ENCODE results near the gene RALBP1. TPM values are rescaled to one million over a fixed set of nuclear protein-coding genes. Genes with fewer than 3 reads are reported as not detected.
A peak's percentile ranks its signal among the peaks of the same experiment; 100 is the strongest.
"Not testable (repeated sequence)": the region's sequence is repeated elsewhere in the genome, so short reads cannot be mapped to it uniquely, and the experiment has no call there.

RALBP1 gene
- total RNA-seq, 1 experiment from 2014 or later: 40.4 TPM

DNA sequence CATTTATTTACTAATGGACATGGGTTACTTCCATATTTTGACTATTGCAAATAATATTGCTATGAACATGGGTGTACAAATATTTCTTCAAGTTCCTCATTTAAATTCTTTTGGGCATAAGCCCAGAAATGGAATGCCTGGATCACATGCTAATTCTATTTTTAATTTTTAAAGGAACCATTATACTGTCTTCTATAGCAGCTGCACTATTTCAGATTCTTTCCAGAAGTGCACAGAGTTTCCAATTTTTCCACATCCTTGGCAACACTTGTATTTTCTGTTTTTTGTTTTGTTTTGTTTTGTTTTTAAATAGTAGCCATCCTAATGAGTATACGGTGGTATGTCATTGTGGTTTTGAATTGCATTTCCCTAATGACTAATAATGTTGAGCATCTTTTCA, 8.5 kb upstream of the RALBP1 start:
- Histone ChIP-seq H3K9ac (ENCODE audit: low read length) (no peak overlapping the region), H3K9me3 (ENCODE audit: low read length) (peaks cover 12% of the 10 kb centered on the region), H3K79me2 (ENCODE audit: low read length) (no peaks in the 10 kb centered on the region), H3K36me3 (ENCODE audit: insufficient read depth, low read length) (no peaks in the 10 kb centered on the region), H3K4me3 (ENCODE audit: low read length) (no peak overlapping the region), H3K9me2 (replicated peaks; ENCODE audit: insufficient read depth, low read length) (no peaks in the 10 kb centered on the region), H3K27me3 (ENCODE audit: low read length) (0 out of 2 replicates have a peak, but pooled peaks cover 2% of the 10 kb centered on the region), H3K27ac (ENCODE audit: low read length) (no peak overlapping the region), H4K20me1 (ENCODE audit: insufficient read depth, low read depth, low read length) (no peaks in the 10 kb centered on the region), H2AFZ (ENCODE audit: low read length) (no peak overlapping the region), H3K4me1 (ENCODE audit: low read length) (peaks cover 6% of the 10 kb centered on the region), H3K4me2 (ENCODE audit: low read depth, low read length, poor library complexity, severe bottlenecking) (no peak overlapping the region)
- DNase-seq: no peak

DNA sequence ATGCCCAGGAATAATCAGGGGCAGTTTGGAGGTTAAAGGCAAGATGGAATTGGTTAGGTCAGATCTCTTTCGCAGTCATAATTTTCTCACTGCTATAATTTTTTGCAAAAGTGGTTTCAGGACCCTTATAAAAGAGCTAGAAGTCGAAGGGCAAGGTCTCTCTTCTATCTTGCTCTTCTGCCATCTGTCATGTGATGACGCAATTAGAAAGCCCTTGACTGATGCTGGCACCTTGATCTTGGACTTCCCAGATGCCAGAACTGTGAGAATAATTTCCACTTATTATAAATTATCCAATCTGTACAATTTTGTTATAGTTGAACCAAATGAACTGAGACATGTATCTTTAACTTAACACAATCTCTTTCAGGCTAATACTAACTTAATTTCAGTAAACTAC, 6.3 kb upstream of the RALBP1 start:
- Histone ChIP-seq H3K4me2 (ENCODE audit: low read depth, low read length, poor library complexity, severe bottlenecking) (no peak overlapping the region), H4K20me1 (ENCODE audit: insufficient read depth, low read depth, low read length) (no peaks in the 10 kb centered on the region), H3K27me3 (ENCODE audit: low read length) (0 out of 2 replicates have a peak, but pooled peaks cover 2% of the 10 kb centered on the region), H3K27ac (ENCODE audit: low read length) (no peak overlapping the region), H2AFZ (ENCODE audit: low read length) (no peak overlapping the region), H3K4me3 (ENCODE audit: low read length) (no peak overlapping the region), H3K4me1 (ENCODE audit: low read length) (no peaks in the 10 kb centered on the region), H3K79me2 (ENCODE audit: low read length) (no peaks in the 10 kb centered on the region), H3K9me2 (replicated peaks; ENCODE audit: insufficient read depth, low read length) (no peaks in the 10 kb centered on the region), H3K9me3 (ENCODE audit: low read length) (peaks cover 13% of the 10 kb centered on the region), H3K9ac (ENCODE audit: low read length) (no peak overlapping the region), H3K36me3 (ENCODE audit: insufficient read depth, low read length) (0 out of 2 replicates have a peak, but pooled peaks cover 1% of the 10 kb centered on the region)
- no peak for DNase-seq

DNA sequence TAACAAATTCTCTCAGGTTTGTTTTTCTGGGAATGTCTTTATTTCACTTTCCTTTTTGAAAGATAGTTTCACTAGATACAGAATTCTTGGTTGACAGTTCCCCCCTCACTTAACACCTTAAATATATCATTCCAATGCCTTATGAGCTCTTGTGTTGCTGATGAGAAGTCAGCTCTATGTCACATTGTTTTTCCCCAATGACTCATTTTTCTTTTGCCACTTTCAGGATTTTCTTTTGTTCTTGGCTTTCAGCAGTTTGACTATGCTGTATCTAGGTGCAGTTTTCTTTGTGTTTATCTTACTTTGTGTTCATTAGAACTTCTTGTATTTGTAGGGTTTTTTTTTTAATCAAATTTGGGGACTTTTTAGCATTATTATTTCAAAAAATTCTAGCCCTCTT, 5.6 kb upstream of the RALBP1 start:
- H4K20me1 ChIP-seq (ENCODE audit: insufficient read depth, low read depth, low read length): no peaks in the 10 kb centered on the region
- H3K4me3 ChIP-seq (ENCODE audit: low read length): no peak overlapping the region
- no peak overlapping the region for H3K4me2 ChIP-seq (ENCODE audit: low read depth, low read length, poor library complexity, severe bottlenecking)
- peaks cover 16% of the 10 kb centered on the region for H3K9me3 ChIP-seq (ENCODE audit: low read length)
- no peak overlapping the region for H2AFZ ChIP-seq (ENCODE audit: low read length)
- H3K27ac ChIP-seq (ENCODE audit: low read length): no peak overlapping the region
- H3K9ac ChIP-seq (ENCODE audit: low read length): no peak overlapping the region
- H3K9me2 ChIP-seq (replicated peaks; ENCODE audit: insufficient read depth, low read length): no peaks in the 10 kb centered on the region
- H3K27me3 ChIP-seq (ENCODE audit: low read length): 0 out of 2 replicates have a peak, but pooled peaks cover 2% of the 10 kb centered on the region
- H3K79me2 ChIP-seq (ENCODE audit: low read length): no peaks in the 10 kb centered on the region
- DNase-seq: no peak
- peaks cover 4% of the 10 kb centered on the region; the same call in 1 of the 2 replicates for H3K36me3 ChIP-seq (ENCODE audit: insufficient read depth, low read length)
- H3K4me1 ChIP-seq (ENCODE audit: low read length): peaks cover 2% of the 10 kb centered on the region; the same call in 1 of the 2 replicates

DNA sequence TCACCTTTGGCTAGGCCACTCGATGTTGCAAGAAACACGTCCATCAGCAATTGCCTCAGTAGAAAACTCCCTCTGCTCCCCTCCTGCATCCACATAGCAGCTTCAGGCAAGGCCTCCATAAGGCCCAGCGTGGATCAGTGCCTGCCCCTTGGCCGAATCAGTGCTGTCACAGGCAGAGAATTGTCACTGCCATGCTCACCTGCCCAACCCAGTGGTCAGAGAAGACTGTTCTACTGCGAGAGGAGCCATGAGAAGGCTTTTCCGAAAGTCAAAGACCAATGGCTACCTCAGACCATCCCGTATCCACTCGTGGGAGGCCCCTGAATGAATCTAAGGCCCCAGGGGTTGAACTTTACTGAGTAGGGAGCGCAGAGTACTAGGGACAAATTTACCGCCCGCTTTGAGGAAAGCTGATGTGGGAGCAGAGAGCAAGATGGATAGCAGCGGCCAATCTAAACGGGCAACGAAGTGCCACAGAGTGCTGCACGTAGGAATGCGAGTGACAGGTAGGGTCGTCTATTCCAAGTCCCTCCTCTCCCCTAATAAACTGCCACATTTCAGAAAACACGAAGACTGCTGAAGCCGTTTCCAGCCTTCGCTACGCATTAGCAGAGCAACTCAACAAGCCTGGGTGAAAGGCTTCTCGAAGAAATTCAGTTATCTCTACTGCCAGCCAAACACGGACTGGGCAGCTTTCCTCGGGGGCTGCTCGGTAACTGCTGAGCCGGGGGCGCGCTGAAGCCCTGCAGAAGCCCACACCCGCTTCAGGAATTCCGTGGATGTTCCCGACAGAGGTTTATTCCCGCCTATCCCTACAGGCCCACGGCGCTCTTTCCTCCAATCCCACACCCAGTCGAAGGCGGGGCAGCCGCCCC, 968 bp upstream of the RALBP1 start:
- H2AFZ ChIP-seq (ENCODE audit: low read length): peak overlapping the region; percentile 91
- H3K9ac ChIP-seq (ENCODE audit: low read length): peak overlapping the region; percentile 72
- peaks cover 7% of the 10 kb centered on the region; the same call in 1 of the 2 replicates for H3K36me3 ChIP-seq (ENCODE audit: insufficient read depth, low read length)
- peak overlapping the region; percentile 95 for H3K4me2 ChIP-seq (ENCODE audit: low read depth, low read length, poor library complexity, severe bottlenecking)
- peaks cover 18% of the 10 kb centered on the region for H3K4me1 ChIP-seq (ENCODE audit: low read length)
- no peaks in the 10 kb centered on the region for H4K20me1 ChIP-seq (ENCODE audit: insufficient read depth, low read depth, low read length)
- no peak for DNase-seq
- peaks cover 4% of the 10 kb centered on the region for H3K9me3 ChIP-seq (ENCODE audit: low read length)
- H3K9me2 ChIP-seq (replicated peaks; ENCODE audit: insufficient read depth, low read length): no peaks in the 10 kb centered on the region
- H3K4me3 ChIP-seq (ENCODE audit: low read length): peak overlapping the region; percentile 67
- no peaks in the 10 kb centered on the region for H3K27me3 ChIP-seq (ENCODE audit: low read length)
- no peak overlapping the region for H3K27ac ChIP-seq (ENCODE audit: low read length)
- H3K79me2 ChIP-seq (ENCODE audit: low read length): peaks cover 38% of the 10 kb centered on the region

DNA sequence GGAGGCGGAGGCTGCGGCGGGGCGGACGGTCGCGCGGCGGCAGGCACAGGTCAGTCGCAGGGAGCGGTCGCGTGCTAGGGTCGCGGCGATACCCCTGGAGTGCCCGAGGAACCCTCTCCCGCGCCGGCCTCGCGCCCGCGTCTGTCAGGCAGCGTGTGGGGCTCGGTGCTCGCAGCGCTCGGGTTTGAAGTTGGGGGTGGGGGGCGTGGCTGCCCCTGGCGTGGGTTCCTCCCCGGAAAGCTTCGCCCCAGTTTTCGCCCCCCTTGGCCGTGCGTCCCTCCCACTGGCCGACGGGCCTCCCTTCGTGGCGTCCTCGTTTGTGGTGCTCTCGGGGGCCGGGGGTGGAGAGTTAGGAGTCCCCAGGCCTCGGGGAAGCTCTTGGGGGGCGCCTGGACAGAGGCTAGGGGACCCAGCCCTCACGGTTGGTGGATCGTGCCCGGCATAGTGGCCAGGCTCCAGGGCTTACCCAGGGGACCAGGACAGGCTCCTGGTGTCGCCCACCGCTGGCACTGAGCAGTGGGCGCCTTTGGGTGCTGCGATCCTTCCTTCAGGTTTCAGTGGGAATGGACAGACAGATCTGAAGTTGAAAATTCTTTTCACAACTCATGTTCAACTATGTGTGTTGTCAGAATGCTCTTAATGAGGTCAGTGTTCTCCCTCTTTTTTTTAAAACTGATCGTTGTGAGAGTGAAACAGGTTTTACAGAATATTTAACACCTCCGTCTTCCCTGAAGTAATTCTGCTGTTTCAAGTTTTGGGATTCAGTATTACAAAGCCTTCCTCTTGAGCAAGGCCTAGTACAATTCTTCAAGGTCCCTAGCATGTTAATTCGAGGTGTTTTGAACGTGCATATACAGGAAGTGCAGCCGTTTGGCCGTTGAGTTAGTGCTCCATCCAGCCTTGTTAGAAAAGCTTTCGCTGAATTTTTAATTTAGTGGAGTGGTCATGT, 604 bp downstream of the RALBP1 start:
- Histone ChIP-seq H3K27ac (ENCODE audit: low read length) (peak overlapping the region; percentile 79), H3K4me2 (ENCODE audit: low read depth, low read length, poor library complexity, severe bottlenecking) (peak overlapping the region; percentile 95), H3K9ac (ENCODE audit: low read length) (peak overlapping the region; percentile 88), H4K20me1 (ENCODE audit: insufficient read depth, low read depth, low read length) (no peaks in the 10 kb centered on the region), H2AFZ (ENCODE audit: low read length) (peak overlapping the region; percentile 72), H3K4me1 (ENCODE audit: low read length) (peaks cover 18% of the 10 kb centered on the region), H3K79me2 (ENCODE audit: low read length) (peaks cover 52% of the 10 kb centered on the region), H3K4me3 (ENCODE audit: low read length) (peak overlapping the region; percentile 81), H3K9me3 (ENCODE audit: low read length) (peaks cover 4% of the 10 kb centered on the region), H3K36me3 (ENCODE audit: insufficient read depth, low read length) (peaks cover 14% of the 10 kb centered on the region; the same call in 1 of the 2 replicates), H3K9me2 (replicated peaks; ENCODE audit: insufficient read depth, low read length) (no peaks in the 10 kb centered on the region), H3K27me3 (ENCODE audit: low read length) (no peaks in the 10 kb centered on the region)
- DNase-seq: peak; percentile 83

DNA sequence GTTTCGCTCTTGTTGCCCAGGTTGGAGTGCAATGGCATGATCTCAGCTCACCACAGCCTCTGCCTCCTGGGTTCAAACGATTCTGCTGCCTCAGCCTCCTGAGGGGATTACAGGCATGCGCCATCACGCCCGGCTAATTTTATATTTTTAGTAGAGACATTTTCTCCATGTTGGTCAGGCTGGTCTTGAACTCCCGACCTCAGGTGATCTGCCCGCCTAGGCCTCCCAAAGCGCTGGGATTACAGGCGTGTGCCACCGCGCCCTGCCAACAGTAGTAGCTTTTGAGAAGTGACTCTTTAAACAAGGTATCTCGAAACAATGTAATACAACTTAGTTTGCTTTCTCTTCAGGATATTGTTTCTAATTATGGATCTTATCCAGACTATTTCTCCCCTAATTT, 1.6 kb downstream of the RALBP1 start:
- H3K9me3 ChIP-seq (ENCODE audit: low read length); H3K9me2 ChIP-seq (replicated peaks; ENCODE audit: insufficient read depth, low read length); H2AFZ ChIP-seq (ENCODE audit: low read length); DNase-seq; H3K27me3 ChIP-seq (ENCODE audit: low read length); H4K20me1 ChIP-seq (ENCODE audit: insufficient read depth, low read depth, low read length): not testable (repeated sequence)
- H3K27ac ChIP-seq (ENCODE audit: low read length): peak overlapping the region; percentile 79
- H3K36me3 ChIP-seq (ENCODE audit: insufficient read depth, low read length): peaks cover 17% of the 10 kb centered on the region; the same call in 1 of the 2 replicates
- peak overlapping the region; percentile 88 for H3K9ac ChIP-seq (ENCODE audit: low read length)
- H3K4me1 ChIP-seq (ENCODE audit: low read length): peaks cover 28% of the 10 kb centered on the region
- peak overlapping the region; percentile 95 for H3K4me2 ChIP-seq (ENCODE audit: low read depth, low read length, poor library complexity, severe bottlenecking)
- peaks cover 63% of the 10 kb centered on the region for H3K79me2 ChIP-seq (ENCODE audit: low read length)
- H3K4me3 ChIP-seq (ENCODE audit: low read length): peak overlapping the region; percentile 81

DNA sequence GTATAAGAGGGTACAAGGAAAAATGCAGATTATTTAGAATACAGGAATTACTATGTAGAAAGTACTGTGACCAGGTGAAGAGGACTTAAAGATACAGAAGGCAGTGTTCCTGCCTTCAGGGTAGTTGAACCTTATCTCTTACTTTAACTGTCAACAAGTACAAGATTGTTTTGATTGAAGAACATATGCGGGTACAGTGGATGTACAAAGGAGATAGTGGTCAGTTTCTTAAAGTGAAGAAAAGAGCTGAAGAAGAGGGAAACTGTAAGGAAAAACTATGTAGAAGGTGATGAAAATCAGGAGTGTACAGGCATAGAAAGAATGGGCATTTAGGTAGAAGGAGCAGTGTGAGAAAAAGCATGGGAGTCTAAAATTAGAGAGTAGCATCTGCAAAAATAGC, 2.2 kb downstream of the RALBP1 start:
- Histone ChIP-seq H3K9me2 (replicated peaks; ENCODE audit: insufficient read depth, low read length) (no peaks in the 10 kb centered on the region), H3K4me2 (ENCODE audit: low read depth, low read length, poor library complexity, severe bottlenecking) (peak overlapping the region; percentile 95), H3K4me1 (ENCODE audit: low read length) (peaks cover 34% of the 10 kb centered on the region), H3K9ac (ENCODE audit: low read length) (peak overlapping the region; percentile 88), H3K27ac (ENCODE audit: low read length) (0 out of 2 replicates have a peak overlapping the region, but pooled peaks have one; percentile 10), H2AFZ (ENCODE audit: low read length) (no peak overlapping the region), H3K4me3 (ENCODE audit: low read length) (peak overlapping the region; percentile 81), H3K36me3 (ENCODE audit: insufficient read depth, low read length) (peaks cover 22% of the 10 kb centered on the region; the same call in 1 of the 2 replicates), H4K20me1 (ENCODE audit: insufficient read depth, low read depth, low read length) (no peaks in the 10 kb centered on the region), H3K9me3 (ENCODE audit: low read length) (peaks cover 4% of the 10 kb centered on the region; the same call in 1 of the 2 replicates), H3K79me2 (ENCODE audit: low read length) (peaks cover 68% of the 10 kb centered on the region), H3K27me3 (ENCODE audit: low read length) (no peaks in the 10 kb centered on the region)
- no peak for DNase-seq

All from Karpas-422 (cell line).